K562 (cell line): Measurements from ENCODE around the gene RAB31. TPM values are rescaled to one million over a fixed set of nuclear protein-coding genes. Genes with fewer than 3 reads are reported as not detected.

ENCODE experiments used
- CREB1 ChIP-seq, 2 experiments: sonication (generic) in 1 of 2; formaldehyde crosslinking in 1 of 2; IDR thresholded peaks; 2 replicates each; pipeline versions ENCODE4 v1.6.1 to v1.8.0; 2012 to 2022; ENCODE audit warnings: inconsistent platforms in 1 of 2, mild to moderate bottlenecking in 1 of 2, missing genetic modification reagents in 1 of 2, moderate library complexity in 1 of 2
- CTBP1 ChIP-seq: fragments of 450-650 bp; IDR thresholded peaks from 2 replicates; pipeline ENCODE4 v1.6.1; 2016; ENCODE audit warnings: borderline replicate concordance
- ETV1 ChIP-seq: fragments of 450-650 bp; conservative IDR thresholded peaks from 2 replicates; pipeline ENCODE4 v1.6.1; 2016; ENCODE audit warnings: missing genetic modification characterization, control low read depth, low read depth, missing compliant biosample characterization
- JUND ChIP-seq, 2 experiments: IDR thresholded peaks; 2 replicates in 1 of 2; 3 replicates in 1 of 2; pipeline ENCODE4 v1.6.1; 2011; ENCODE audit warnings: borderline replicate concordance in 2 of 2, low read depth in 2 of 2, low read length in 2 of 2, improper control_type of control experiment in 1 of 2, missing biosample characterization in 1 of 2, missing genetic modification characterization in 1 of 2, missing genetic modification reagents in 1 of 2
- KLF13 ChIP-seq: fragments of 450-650 bp; IDR thresholded peaks from 2 replicates; pipeline ENCODE4 v1.6.1; 2016; ENCODE audit warnings: missing genetic modification characterization, low read depth, mild to moderate bottlenecking, missing compliant biosample characterization, moderate library complexity, borderline replicate concordance
- NFE2 ChIP-seq: IDR thresholded peaks from 2 replicates; pipeline ENCODE4 v1.6.1; 2014; ENCODE audit warnings: antibody characterized with exemption, low read depth
- POLR3A ChIP-seq: IDR thresholded peaks from 2 replicates; pipeline ENCODE4 v1.6.1; 2011; ENCODE audit warnings: borderline replicate concordance, mild to moderate bottlenecking, moderate library complexity; ENCODE audit not compliant: insufficient read length, insufficient read depth; ENCODE audit errors: extremely low read depth
- RBFOX2 ChIP-seq: fragments of 200-400 bp; formaldehyde crosslinking; IDR thresholded peaks from 2 replicates; pipeline ENCODE4 v1.6.1; 2017; ENCODE audit warnings: low read depth, mild to moderate bottlenecking, low read length, moderate library complexity
- RCOR1 ChIP-seq, 2 experiments: IDR thresholded peaks; 2 replicates each; pipeline ENCODE4 v1.6.1; 2012; ENCODE audit warnings: low read depth in 2 of 2, low read length in 2 of 2, borderline replicate concordance in 1 of 2, improper control_type of control experiment in 1 of 2
- SRSF9 ChIP-seq: fragments of 200-400 bp; formaldehyde crosslinking; IDR thresholded peaks from 2 replicates; pipeline ENCODE4 v1.6.1; 2017; ENCODE audit warnings: low read depth, low read length, borderline replicate concordance
- TAF1 ChIP-seq: IDR thresholded peaks from 2 replicates; pipeline ENCODE4 v1.6.1; 2011; ENCODE audit warnings: mild to moderate bottlenecking, low read length, moderate library complexity; ENCODE audit not compliant: insufficient read depth, control insufficient read depth, severe bottlenecking; ENCODE audit errors: extremely low read depth
- TBP ChIP-seq: optimal IDR thresholded peaks from 2 replicates; pipeline ENCODE3; 2011; ENCODE audit warnings: low read depth, low read length, improper control_type of control experiment
- THRAP3 ChIP-seq: fragments of 450-650 bp; IDR thresholded peaks from 2 replicates; pipeline ENCODE4 v1.6.1; 2016; ENCODE audit warnings: mild to moderate bottlenecking, inconsistent platforms, borderline replicate concordance
- ZNF512 ChIP-seq: IDR thresholded peaks from 2 replicates; pipeline ENCODE4 v1.6.1; 2016; ENCODE audit warnings: missing genetic modification characterization, missing compliant biosample characterization
- polyA plus RNA-seq, 8 experiments: library from polyadenylated mRNA; depleted of rRNA in 4 of 8; stranded (reverse) in 5 of 8; unstranded in 3 of 8; fragments of >200 nt; fragmentation: Nextera tagmentation in 2 of 8; fragmentation: Illumina TruSeq in 1 of 8; extraction: Ambion mirVana in 2 of 8; extraction: Trizol in 1 of 8; gene quantifications; 2 replicates each; pipeline versions ENCODE4 v1.2.1 to v1.2.3, GENCODE V29; 2011 to 2014; ENCODE audit warnings: inconsistent platforms in 1 of 8, missing spikeins in 1 of 8
- total RNA-seq, 7 experiments: library from RNA; depleted of rRNA in 6 of 7; stranded (reverse); fragments of >200 nt in 6 of 7; fragmentation: Illumina TruSeq in 2 of 7; extraction: Trizol in 2 of 7; gene quantifications; 2 replicates each; pipeline versions ENCODE4 v1.2.1 to v1.2.3, GENCODE V29; 2011 to 2021; ENCODE audit warnings: low replicate concordance in 1 of 7
- TF ChIP-seq, protein P1 (sequence below): fragments of 200-400 bp; formaldehyde crosslinking; IDR thresholded peaks from 2 replicates; pipeline ENCODE4 v1.6.1; 2017; ENCODE audit warnings: mild to moderate bottlenecking, low read depth, low read length, moderate library complexity
- TF ChIP-seq, protein P2 (sequence below), 2 experiments: fragments of 450-650 bp; IDR thresholded peaks; 2 replicates each; pipeline ENCODE4 v1.6.1; 2016
- TF ChIP-seq, protein P3 (sequence below): conservative IDR thresholded peaks from 2 replicates; pipeline ENCODE4 v1.6.1; 2011; ENCODE audit warnings: low read depth, mild to moderate bottlenecking, low read length; ENCODE audit not compliant: control insufficient read depth

RAB31 gene
- total and polyA plus RNA-seq, 9 of the 15 experiments (the other 6 are each of a cell fraction or from before 2014, with no cell fraction given) = 20.7 to 70.4 (median 41.3) TPM

DNA sequence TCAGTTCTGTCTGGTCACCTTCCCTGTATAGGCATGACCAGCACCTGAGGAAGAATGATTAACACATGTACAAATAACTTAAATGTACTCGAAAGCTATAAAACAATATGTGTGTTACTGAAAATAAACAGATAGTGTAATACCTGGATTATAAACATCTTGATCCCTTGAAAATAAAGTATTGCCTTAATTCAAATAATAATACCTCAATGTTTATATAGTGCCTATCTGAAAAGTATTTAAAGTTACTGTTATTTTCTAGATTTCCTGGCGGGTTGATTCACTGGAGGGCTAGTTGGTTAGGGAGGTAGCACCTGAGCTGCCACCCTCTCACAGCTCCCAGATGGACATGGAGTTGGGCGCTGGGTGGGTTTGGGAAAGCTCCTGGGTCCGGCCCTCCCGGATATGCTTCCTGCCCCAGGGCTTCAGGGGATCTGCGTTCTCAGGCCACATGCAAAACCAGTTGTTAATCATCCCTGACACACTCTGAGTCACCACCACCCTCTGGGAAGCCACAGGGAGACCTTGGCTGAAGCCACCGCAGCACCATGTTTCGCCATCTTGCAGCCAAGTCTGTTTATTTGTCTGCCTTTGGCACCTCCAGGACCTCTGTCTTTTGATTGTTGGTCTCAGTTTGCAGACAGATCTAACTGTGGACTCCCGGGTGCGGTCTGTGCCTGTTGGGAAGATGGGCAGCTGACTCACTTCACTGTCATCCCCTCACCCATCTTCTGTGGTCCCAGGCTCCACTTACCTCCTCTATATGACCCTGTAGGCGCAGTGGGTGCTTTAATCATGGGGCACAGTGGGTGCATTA lies 35.3 kb downstream of the RAB31 start (continued):
- TF ChIP-seq THRAP3 (no peak), POLR3A (no peak), ETV1 (tag) (peak; percentile 78), JUND (IDR thresholded peaks at IDR 0.05; ENCODE audit: borderline replicate concordance, low read depth, low read length) (peak; percentile 100), JUND (tag; IDR thresholded peaks at IDR 0.05; ENCODE audit: borderline replicate concordance, low read depth, low read length) (peak; percentile 99), TAF1 (peak; percentile 66), KLF13 (tag) (0 out of 2 replicates have a peak, but pooled peaks have one; percentile 40), CREB1 (IDR thresholded peaks at IDR 0.05) (no peak), CREB1 (CRISPR knock-in tag; IDR thresholded peaks at IDR 0.05) (peak; percentile 42; the same call in 1 of the 2 replicates), TBP (peak; percentile 48), SRSF9 (no peak), NFE2 (peak; percentile 54; the same call in 1 of the 2 replicates), CTBP1 (peak; percentile 57; the same call in 1 of the 2 replicates), RBFOX2 (peak; percentile 79), ZNF512 (tag) (no peak), RCOR1 (IDR thresholded peaks at IDR 0.05; ENCODE audit: borderline replicate concordance in 1 of 2, low read depth in 2 of 2, low read length in 2 of 2) (peak in 1 of 2 experiments; percentile 51; a peak in 1 of 4 replicates)
- TF ChIP-seq, protein P1, sequence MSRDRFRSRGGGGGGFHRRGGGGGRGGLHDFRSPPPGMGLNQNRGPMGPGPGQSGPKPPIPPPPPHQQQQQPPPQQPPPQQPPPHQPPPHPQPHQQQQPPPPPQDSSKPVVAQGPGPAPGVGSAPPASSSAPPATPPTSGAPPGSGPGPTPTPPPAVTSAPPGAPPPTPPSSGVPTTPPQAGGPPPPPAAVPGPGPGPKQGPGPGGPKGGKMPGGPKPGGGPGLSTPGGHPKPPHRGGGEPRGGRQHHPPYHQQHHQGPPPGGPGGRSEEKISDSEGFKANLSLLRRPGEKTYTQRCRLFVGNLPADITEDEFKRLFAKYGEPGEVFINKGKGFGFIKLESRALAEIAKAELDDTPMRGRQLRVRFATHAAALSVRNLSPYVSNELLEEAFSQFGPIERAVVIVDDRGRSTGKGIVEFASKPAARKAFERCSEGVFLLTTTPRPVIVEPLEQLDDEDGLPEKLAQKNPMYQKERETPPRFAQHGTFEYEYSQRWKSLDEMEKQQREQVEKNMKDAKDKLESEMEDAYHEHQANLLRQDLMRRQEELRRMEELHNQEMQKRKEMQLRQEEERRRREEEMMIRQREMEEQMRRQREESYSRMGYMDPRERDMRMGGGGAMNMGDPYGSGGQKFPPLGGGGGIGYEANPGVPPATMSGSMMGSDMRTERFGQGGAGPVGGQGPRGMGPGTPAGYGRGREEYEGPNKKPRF = no peak
- TF ChIP-seq, protein P2, sequence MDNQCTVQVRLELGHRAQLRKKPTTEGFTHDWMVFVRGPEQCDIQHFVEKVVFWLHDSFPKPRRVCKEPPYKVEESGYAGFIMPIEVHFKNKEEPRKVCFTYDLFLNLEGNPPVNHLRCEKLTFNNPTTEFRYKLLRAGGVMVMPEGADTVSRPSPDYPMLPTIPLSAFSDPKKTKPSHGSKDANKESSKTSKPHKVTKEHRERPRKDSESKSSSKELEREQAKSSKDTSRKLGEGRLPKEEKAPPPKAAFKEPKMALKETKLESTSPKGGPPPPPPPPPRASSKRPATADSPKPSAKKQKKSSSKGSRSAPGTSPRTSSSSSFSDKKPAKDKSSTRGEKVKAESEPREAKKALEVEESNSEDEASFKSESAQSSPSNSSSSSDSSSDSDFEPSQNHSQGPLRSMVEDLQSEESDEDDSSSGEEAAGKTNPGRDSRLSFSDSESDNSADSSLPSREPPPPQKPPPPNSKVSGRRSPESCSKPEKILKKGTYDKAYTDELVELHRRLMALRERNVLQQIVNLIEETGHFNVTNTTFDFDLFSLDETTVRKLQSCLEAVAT (IDR thresholded peaks at IDR 0.05) = peak in 1 of 2 experiments; percentile 57; a peak in 1 of 4 replicates
- TF ChIP-seq, protein P3, sequence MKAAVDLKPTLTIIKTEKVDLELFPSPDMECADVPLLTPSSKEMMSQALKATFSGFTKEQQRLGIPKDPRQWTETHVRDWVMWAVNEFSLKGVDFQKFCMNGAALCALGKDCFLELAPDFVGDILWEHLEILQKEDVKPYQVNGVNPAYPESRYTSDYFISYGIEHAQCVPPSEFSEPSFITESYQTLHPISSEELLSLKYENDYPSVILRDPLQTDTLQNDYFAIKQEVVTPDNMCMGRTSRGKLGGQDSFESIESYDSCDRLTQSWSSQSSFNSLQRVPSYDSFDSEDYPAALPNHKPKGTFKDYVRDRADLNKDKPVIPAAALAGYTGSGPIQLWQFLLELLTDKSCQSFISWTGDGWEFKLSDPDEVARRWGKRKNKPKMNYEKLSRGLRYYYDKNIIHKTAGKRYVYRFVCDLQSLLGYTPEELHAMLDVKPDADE = peak; percentile 87
